ENCODE results near the gene ZNF275. TPM values are rescaled to one million over a fixed set of nuclear protein-coding genes. Genes with fewer than 3 reads are reported as not detected.

Gene ZNF275
- total RNA-seq, 1 experiment from 2014 or later = 9.8 TPM

DNA sequence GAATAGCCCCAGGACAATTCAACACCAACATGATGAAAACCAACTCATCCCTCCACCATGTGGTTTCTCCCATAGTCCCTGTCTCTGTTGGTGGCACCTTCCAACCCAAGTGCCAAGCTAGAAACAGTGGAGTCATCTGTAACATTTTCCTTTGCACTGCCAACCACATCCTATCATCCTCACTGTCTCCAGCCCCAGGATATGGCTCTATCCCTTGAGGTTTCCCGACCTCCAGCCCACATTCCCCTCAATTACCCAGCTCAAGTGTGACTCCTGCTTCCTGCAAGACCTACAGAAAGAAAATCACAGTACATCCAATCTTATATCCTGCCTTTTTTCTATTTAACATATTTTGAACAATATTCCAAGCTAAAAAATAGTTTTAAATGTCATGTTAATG is 36.6 kb upstream of the ZNF275 start (continued):
- TF ChIP-seq, protein P1, sequence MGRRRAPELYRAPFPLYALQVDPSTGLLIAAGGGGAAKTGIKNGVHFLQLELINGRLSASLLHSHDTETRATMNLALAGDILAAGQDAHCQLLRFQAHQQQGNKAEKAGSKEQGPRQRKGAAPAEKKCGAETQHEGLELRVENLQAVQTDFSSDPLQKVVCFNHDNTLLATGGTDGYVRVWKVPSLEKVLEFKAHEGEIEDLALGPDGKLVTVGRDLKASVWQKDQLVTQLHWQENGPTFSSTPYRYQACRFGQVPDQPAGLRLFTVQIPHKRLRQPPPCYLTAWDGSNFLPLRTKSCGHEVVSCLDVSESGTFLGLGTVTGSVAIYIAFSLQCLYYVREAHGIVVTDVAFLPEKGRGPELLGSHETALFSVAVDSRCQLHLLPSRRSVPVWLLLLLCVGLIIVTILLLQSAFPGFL (CRISPR knock-in tag; IDR thresholded peaks at IDR 0.05; ENCODE audit: borderline replicate concordance) = no peak
- TF ChIP-seq TEAD1 (CRISPR knock-in tag; IDR thresholded peaks at IDR 0.05) = no peak
- no peak for TF ChIP-seq NR2C2 (CRISPR knock-in tag; IDR thresholded peaks at IDR 0.05)
- TF ChIP-seq, protein P2, sequence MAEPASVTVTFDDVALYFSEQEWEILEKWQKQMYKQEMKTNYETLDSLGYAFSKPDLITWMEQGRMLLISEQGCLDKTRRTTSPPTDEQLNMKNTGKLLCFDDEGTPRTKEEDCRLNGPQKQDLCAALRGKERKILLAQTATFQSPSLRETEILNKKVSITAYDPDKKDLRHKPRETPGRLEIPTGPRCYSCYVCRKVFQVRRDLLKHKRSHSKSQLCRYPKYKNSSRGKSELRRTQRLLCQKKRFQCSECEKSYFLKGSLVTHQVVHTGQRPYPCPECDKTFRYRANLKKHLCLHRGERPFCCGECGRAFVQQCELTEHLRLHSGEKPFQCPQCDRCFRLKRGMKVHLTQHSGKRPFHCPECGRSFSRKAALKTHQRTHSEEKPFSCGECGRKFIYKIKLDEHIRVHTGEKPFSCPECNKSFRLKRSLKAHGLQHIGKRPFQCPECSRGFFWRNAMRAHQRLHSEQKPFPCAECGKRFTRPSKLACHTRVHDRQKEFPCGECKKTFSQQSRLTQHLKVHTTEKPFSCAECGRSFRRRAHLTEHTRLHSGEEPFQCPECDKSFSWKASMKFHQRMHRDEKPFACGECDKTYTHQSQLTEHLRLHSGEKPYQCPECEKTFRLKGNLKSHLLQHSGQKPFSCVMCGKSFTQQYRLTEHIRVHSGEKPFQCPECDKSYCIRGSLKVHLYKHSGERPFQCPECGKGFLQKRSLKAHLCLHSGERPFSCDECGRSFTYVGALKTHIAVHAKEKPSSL (CRISPR knock-in tag; conservative IDR thresholded peaks at IDR 0.05) = no peak
- no peak for TF ChIP-seq NFATC4 (CRISPR knock-in tag; IDR thresholded peaks at IDR 0.05)
- TF ChIP-seq NR3C1 (CRISPR knock-in tag; conservative IDR thresholded peaks at IDR 0.05; ENCODE audit: low read depth) = no peak
- TF ChIP-seq, protein P3, sequence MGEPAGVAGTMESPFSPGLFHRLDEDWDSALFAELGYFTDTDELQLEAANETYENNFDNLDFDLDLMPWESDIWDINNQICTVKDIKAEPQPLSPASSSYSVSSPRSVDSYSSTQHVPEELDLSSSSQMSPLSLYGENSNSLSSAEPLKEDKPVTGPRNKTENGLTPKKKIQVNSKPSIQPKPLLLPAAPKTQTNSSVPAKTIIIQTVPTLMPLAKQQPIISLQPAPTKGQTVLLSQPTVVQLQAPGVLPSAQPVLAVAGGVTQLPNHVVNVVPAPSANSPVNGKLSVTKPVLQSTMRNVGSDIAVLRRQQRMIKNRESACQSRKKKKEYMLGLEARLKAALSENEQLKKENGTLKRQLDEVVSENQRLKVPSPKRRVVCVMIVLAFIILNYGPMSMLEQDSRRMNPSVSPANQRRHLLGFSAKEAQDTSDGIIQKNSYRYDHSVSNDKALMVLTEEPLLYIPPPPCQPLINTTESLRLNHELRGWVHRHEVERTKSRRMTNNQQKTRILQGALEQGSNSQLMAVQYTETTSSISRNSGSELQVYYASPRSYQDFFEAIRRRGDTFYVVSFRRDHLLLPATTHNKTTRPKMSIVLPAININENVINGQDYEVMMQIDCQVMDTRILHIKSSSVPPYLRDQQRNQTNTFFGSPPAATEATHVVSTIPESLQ (CRISPR knock-in tag; IDR thresholded peaks at IDR 0.05) = no peak
- TF ChIP-seq, protein P4, sequence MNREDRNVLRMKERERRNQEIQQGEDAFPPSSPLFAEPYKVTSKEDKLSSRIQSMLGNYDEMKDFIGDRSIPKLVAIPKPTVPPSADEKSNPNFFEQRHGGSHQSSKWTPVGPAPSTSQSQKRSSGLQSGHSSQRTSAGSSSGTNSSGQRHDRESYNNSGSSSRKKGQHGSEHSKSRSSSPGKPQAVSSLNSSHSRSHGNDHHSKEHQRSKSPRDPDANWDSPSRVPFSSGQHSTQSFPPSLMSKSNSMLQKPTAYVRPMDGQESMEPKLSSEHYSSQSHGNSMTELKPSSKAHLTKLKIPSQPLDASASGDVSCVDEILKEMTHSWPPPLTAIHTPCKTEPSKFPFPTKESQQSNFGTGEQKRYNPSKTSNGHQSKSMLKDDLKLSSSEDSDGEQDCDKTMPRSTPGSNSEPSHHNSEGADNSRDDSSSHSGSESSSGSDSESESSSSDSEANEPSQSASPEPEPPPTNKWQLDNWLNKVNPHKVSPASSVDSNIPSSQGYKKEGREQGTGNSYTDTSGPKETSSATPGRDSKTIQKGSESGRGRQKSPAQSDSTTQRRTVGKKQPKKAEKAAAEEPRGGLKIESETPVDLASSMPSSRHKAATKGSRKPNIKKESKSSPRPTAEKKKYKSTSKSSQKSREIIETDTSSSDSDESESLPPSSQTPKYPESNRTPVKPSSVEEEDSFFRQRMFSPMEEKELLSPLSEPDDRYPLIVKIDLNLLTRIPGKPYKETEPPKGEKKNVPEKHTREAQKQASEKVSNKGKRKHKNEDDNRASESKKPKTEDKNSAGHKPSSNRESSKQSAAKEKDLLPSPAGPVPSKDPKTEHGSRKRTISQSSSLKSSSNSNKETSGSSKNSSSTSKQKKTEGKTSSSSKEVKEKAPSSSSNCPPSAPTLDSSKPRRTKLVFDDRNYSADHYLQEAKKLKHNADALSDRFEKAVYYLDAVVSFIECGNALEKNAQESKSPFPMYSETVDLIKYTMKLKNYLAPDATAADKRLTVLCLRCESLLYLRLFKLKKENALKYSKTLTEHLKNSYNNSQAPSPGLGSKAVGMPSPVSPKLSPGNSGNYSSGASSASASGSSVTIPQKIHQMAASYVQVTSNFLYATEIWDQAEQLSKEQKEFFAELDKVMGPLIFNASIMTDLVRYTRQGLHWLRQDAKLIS (CRISPR knock-in tag; IDR thresholded peaks at IDR 0.05; ENCODE audit: borderline replicate concordance) = no peak
- no peak for TF ChIP-seq ZNF263 (CRISPR knock-in tag; IDR thresholded peaks at IDR 0.05; ENCODE audit: low read depth)
- TF ChIP-seq, protein P5, sequence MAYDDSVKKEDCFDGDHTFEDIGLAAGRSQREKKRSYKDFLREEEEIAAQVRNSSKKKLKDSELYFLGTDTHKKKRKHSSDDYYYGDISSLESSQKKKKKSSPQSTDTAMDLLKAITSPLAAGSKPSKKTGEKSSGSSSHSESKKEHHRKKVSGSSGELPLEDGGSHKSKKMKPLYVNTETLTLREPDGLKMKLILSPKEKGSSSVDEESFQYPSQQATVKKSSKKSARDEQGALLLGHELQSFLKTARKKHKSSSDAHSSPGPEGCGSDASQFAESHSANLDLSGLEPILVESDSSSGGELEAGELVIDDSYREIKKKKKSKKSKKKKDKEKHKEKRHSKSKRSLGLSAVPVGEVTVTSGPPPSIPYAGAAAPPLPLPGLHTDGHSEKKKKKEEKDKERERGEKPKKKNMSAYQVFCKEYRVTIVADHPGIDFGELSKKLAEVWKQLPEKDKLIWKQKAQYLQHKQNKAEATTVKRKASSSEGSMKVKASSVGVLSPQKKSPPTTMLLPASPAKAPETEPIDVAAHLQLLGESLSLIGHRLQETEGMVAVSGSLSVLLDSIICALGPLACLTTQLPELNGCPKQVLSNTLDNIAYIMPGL (CRISPR knock-in tag; IDR thresholded peaks at IDR 0.05) = no peak

DNA sequence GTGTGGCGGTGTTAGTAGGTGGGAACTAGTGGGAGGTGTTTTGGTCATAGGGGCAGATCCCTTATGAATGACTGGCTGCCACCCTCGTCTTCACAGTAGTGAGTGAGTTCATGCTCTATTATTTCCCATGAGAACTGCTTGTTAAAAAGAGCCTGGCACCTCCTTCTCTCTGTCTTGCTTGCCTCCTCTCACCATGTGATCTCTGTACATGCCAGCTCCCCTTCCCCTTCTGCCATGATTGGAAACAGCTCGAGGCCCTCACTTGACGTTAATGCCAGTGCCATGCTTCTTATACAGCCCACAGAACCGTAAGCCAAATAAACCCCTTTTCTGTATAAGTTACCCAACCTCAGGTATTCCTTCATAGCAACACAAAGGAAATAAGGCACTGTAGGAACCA is 34.1 kb upstream of the ZNF275 start:
- H3K9me3 Mint-ChIP-seq = no peaks in the 10 kb centered on the region
- H3K27me3 Mint-ChIP-seq (ENCODE audit: low read depth) = peaks cover 3% of the 10 kb centered on the region
- CTCF ChIA-PET = no interaction called here
- H3K27ac Mint-ChIP-seq = no peak overlapping the region
- H3K4me3 Mint-ChIP-seq = no peak overlapping the region
- no peaks in the 10 kb centered on the region for H3K4me1 Mint-ChIP-seq
- H3K36me3 Mint-ChIP-seq = no peaks in the 10 kb centered on the region
- POLR2A ChIA-PET = no interaction called here
- ATAC-seq (no peak), DNase-seq (ENCODE audit: low spot score) (no peak)
- TF ChIP-seq ZNF423 (CRISPR knock-in tag; IDR thresholded peaks at IDR 0.05) = no peak
- no peak for TF ChIP-seq CREB1 (CRISPR knock-in tag; IDR thresholded peaks at IDR 0.05)

DNA sequence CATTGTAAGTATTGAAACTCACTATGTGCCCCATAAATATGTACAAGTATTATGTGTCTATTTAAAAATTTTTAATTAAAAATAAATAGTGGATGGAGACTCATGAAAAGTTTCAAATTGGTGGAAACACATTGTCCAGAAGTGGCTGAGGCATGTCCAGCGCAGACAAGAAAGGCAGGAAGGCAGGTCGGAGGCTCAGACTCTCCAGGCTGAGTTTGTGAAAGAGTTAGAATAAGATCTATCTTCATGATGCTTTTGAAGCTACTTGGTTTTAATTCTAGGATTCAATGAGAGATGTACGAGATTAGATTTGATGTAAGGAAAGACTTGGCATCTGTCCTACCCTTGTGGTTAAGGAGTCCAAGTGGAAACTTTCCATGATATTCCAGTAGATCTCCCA is 32.2 kb upstream of the ZNF275 start:
- H3K4me3 Mint-ChIP-seq = no peak overlapping the region
- ChIA-PET POLR2A (no interaction called here), CTCF (no interaction called here)
- no peak overlapping the region for H3K27ac Mint-ChIP-seq
- H3K36me3 Mint-ChIP-seq = no peaks in the 10 kb centered on the region
- no peaks in the 10 kb centered on the region for H3K9me3 Mint-ChIP-seq
- ATAC-seq = no peak
- H3K27me3 Mint-ChIP-seq (ENCODE audit: low read depth) = peaks cover 3% of the 10 kb centered on the region
- no peaks in the 10 kb centered on the region for H3K4me1 Mint-ChIP-seq
- no peak for DNase-seq (ENCODE audit: low spot score)
- TF ChIP-seq TEAD4 (CRISPR knock-in tag; IDR thresholded peaks at IDR 0.05) = no peak
- no peak for TF ChIP-seq ZNF416 (CRISPR knock-in tag; IDR thresholded peaks at IDR 0.05)
- no peak for TF ChIP-seq ELF4 (CRISPR knock-in tag; IDR thresholded peaks at IDR 0.05; ENCODE audit: low read depth)
- no peak for TF ChIP-seq JAZF1 (CRISPR knock-in tag; IDR thresholded peaks at IDR 0.05)
- no peak for TF ChIP-seq OVOL2 (CRISPR knock-in tag; IDR thresholded peaks at IDR 0.05; ENCODE audit: borderline replicate concordance)
- TF ChIP-seq, protein P2 (CRISPR knock-in tag; conservative IDR thresholded peaks at IDR 0.05) = no peak
- TF ChIP-seq ZBTB21 (CRISPR knock-in tag; IDR thresholded peaks at IDR 0.05; ENCODE audit: borderline replicate concordance) = no peak
- no peak for TF ChIP-seq PRRX2 (CRISPR knock-in tag; IDR thresholded peaks at IDR 0.05)
- TF ChIP-seq HMGA2 (CRISPR knock-in tag; IDR thresholded peaks at IDR 0.05) = no peak
- no peak for TF ChIP-seq NFE2L1 (CRISPR knock-in tag; IDR thresholded peaks at IDR 0.05)
- TF ChIP-seq SOX15 (CRISPR knock-in tag; IDR thresholded peaks at IDR 0.05) = no peak

All from WTC11 (cell line).